ENCODE data around the gene SIN3A.

DNA sequence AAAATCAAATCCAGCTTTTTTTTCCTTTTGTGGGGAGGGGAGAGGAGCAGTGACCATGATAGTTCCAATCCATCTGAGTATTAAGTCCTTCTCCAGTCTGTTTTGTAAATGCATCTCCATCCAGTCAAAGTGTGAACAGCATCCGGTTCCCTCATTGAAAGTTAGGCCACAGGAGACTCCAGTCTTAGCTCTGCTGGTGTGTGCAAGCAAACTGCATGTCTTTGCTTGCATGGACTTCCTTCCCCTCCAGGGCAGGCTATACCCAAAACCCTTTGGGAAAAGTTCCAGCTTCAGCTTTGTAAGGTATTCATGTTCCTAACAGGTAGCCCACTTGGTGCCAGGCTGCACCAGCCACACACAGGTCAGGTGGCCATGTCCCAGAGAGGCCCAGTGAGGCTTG, 80.0 kb downstream of the SIN3A start:
- TF ChIP-seq EZH2phosphoT487 (IDR thresholded peaks at IDR 0.05; ENCODE audit: insufficient read depth, low read depth) (no peak), EZH2 (IDR thresholded peaks at IDR 0.05; ENCODE audit: insufficient read depth, poor library complexity, severe bottlenecking) (no peak)

Data from GM23248 (cell line).